ENCODE data around the gene TRAF3IP1. TPM values are rescaled to one million over a fixed set of nuclear protein-coding genes. Genes with fewer than 3 reads are reported as not detected.

TRAF3IP1 gene
- total and polyA plus RNA-seq, 11 donors: 3.8 to 20.3 (median 12.4) TPM

DNA sequence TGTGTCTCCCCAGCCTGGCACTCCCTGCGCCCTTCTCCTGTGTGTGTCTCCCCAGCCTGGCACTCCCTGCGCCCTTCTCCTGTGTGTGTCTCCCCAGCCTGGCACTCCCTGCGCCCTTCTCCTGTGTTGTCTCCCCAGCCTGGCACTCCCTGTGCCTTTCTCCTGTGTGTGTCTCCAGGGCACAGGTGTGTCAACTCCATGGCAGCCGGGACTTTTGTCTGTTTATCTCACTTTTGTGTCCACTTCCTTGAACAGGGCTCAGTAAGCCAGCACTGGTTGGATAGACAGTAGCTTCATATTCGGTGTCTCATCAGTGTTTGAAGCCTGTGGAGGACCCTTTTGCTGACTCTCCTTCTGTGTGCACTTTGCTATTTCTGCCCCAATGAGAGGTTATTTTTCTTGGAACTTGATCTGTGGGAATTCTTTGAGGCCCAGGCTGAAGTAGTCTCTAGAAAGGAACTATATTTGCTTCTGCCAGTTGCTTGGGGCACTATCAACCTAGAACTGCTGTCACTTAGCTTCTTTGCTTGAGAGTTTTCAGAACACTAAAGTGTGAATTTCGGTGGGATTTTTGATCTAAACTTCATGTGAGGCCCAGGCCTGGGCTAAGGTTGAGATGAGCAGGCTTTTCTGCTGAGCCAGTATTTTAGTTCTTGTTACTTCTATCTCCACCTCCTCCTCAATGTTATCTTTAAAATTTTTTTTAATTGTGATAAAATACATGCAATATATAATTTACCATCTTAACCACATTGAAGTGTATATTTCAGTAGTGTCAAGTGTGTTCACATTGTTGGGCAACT, 98.1 kb downstream of the TRAF3IP1 start:
- TF ChIP-seq POLR2A (IDR thresholded peaks at IDR 0.05): no peak
- TF ChIP-seq, protein P1, sequence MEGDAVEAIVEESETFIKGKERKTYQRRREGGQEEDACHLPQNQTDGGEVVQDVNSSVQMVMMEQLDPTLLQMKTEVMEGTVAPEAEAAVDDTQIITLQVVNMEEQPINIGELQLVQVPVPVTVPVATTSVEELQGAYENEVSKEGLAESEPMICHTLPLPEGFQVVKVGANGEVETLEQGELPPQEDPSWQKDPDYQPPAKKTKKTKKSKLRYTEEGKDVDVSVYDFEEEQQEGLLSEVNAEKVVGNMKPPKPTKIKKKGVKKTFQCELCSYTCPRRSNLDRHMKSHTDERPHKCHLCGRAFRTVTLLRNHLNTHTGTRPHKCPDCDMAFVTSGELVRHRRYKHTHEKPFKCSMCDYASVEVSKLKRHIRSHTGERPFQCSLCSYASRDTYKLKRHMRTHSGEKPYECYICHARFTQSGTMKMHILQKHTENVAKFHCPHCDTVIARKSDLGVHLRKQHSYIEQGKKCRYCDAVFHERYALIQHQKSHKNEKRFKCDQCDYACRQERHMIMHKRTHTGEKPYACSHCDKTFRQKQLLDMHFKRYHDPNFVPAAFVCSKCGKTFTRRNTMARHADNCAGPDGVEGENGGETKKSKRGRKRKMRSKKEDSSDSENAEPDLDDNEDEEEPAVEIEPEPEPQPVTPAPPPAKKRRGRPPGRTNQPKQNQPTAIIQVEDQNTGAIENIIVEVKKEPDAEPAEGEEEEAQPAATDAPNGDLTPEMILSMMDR (IDR thresholded peaks at IDR 0.05): no peak
- H3K27ac ChIP-seq: no peak overlapping the region
- H3K4me3 ChIP-seq: no peak overlapping the region
- H3K9me3 ChIP-seq: peaks cover 0 to 10% (median 0%) of the 10 kb centered on the region in 12 donors
- no peaks in the 10 kb centered on the region for H3K36me3 ChIP-seq
- peaks cover 0 to 45% (median 0%) of the 10 kb centered on the region in 9 donors for H3K27me3 ChIP-seq
- no peak for ATAC-seq
- H3K4me1 ChIP-seq: peaks cover 0 to 28% (median 15%) of the 10 kb centered on the region in 12 donors
- no peak for DNase-seq
- intact Hi-C loops (cut with DNase I): no loop called here
- WGBS, 4 donors: 78 to 99% (median 91%) methylated on average over 5 to 6 of the region's 6 CpGs

GRCh38 chr2:238418999-238419546, 98.8 kb downstream of the TRAF3IP1 start:
- peaks cover 0 to 28% (median 15%) of the 10 kb centered on the region in 12 donors for H3K4me1 ChIP-seq
- ATAC-seq (no peak), DNase-seq (no peak)
- peaks cover 0 to 52% (median under 1%) of the 10 kb centered on the region in 9 donors for H3K27me3 ChIP-seq
- 43 to 63% (median 54%) methylated on average over 2 of the region's 2 CpGs for WGBS, 4 donors
- peaks cover 0 to 10% (median 0%) of the 10 kb centered on the region in 12 donors for H3K9me3 ChIP-seq
- TF ChIP-seq, protein P1 (IDR thresholded peaks at IDR 0.05): no peak
- no peak for TF ChIP-seq POLR2A (IDR thresholded peaks at IDR 0.05)
- intact Hi-C loops (cut with DNase I): no loop called here
- no peak overlapping the region for H3K27ac ChIP-seq
- no peak overlapping the region for H3K4me3 ChIP-seq
- H3K36me3 ChIP-seq: no peaks in the 10 kb centered on the region

DNA sequence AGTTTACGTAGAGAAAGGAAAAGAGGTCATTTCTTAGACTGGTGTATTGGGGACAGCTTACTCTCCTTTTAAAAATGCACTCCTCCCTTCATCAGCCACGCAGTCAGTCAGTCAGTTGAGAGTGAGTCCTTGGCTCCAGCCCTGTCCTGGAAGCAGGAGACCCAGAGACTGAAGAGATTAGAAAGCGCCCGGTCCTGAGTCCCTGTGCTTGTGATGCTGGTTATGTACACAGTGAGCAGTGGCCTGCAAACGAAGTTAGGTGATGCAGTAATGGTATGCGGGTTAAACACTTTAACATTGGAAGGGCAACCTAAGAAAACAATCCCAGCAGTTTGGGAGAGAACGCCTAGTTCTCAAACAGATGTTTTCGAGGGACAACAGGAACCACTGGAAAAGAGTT, 100.1 kb downstream of the TRAF3IP1 start:
- ATAC-seq: peak in 1 of 4 donors; percentile 36
- 49 to 55% (median 50%) methylated on average over 8 of the region's 8 CpGs for WGBS, 4 donors
- H3K27ac ChIP-seq: peak overlapping the region in 5 of 12 donors; percentile 13 to 68 (median 32)
- intact Hi-C loops (cut with DNase I): no loop called here
- H3K27me3 ChIP-seq: peaks cover 0 to 59% (median 4%) of the 10 kb centered on the region in 9 donors
- H3K36me3 ChIP-seq: no peaks in the 10 kb centered on the region
- no peak for DNase-seq
- TF ChIP-seq, protein P1 (IDR thresholded peaks at IDR 0.05): no peak
- TF ChIP-seq POLR2A (IDR thresholded peaks at IDR 0.05): no peak
- peaks cover 0 to 28% (median 15%) of the 10 kb centered on the region in 12 donors for H3K4me1 ChIP-seq
- no peak overlapping the region for H3K4me3 ChIP-seq
- H3K9me3 ChIP-seq: peaks cover 0 to 9% (median 0%) of the 10 kb centered on the region in 12 donors
